Prostate gland (tissue), 2 donors: Measurements from ENCODE around the gene TCF4. TPM values are rescaled to one million over a fixed set of nuclear protein-coding genes. Genes with fewer than 3 reads are reported as not detected.

ENCODE experiments used
- DNase-seq: peaks from one replicate; pipeline ENCODE4 v3.0.0-alpha.2; 2019; ENCODE audit warnings: low spot score
- H3K27ac ChIP-seq, 2 donors: fragments of 200-600 bp; sonication (generic); 2 replicates each; pipeline ENCODE4 v1.5.1; 2017 to 2019
- H3K27me3 ChIP-seq: fragments of 200-600 bp; sonication (generic); replicated peaks from 2 replicates; pipeline ENCODE4 v1.5.1; 2019; ENCODE audit not compliant: insufficient read depth
- H3K36me3 ChIP-seq, 2 donors: fragments of 200-600 bp; sonication (generic); 1 replicate in 1 of 2; 2 replicates in 1 of 2; pipeline versions ENCODE4 v1.5.1 to v1.8.1; 2017 to 2019
- H3K4me1 ChIP-seq: fragments of 200-600 bp; sonication (generic); replicated peaks from 2 replicates; pipeline ENCODE4 v1.5.1; 2019
- H3K4me3 ChIP-seq, 2 donors: fragments of 200-600 bp; sonication (generic); 2 replicates each; pipeline ENCODE4 v1.5.1; 2017 to 2019
- H3K9me3 ChIP-seq: fragments of 200-600 bp; sonication (generic); 2 replicates; pipeline ENCODE4 v1.5.1; 2017
- POLR2A ChIP-seq: fragments of 450-650 bp; IDR thresholded peaks from one replicate; pipeline ENCODE4 v1.6.1; 2016; ENCODE audit warnings: antibody characterized with exemption, mild to moderate bottlenecking
- POLR2AphosphoS5 ChIP-seq: sonication (generic); formaldehyde crosslinking; IDR thresholded peaks from one replicate; pipeline ENCODE4 v1.6.1; 2017; ENCODE audit warnings: antibody characterized with exemption
- WGBS: methylation state at CpG from one replicate; pipeline ENCODE4 v1.1.5; 2018; 5-methylcytosine and 5-hydroxymethylcytosine counted together
- intact Hi-C: fragments of 100-400 bp; cut with DNase I; formaldehyde crosslinking; loops from one replicate; pipeline ENCODE4 v1.14.2; 2022
- total RNA-seq, 2 donors: library from RNA; depleted of rRNA; stranded (reverse); fragments of >200 nt; gene quantifications; one replicate each; pipeline ENCODE4 v1.1.0, GENCODE V29; 2016
- TF ChIP-seq, protein P1 (sequence below), 4 experiments: fragments of 200-600 bp in 2 of 4; fragments of 450-650 bp in 2 of 4; sonication (generic) in 2 of 4; IDR thresholded peaks; 1 replicate in 3 of 4; 2 replicates in 1 of 4; pipeline ENCODE4 v1.5.1; 2016 to 2019; ENCODE audit warnings: antibody characterized with exemption in 4 of 4, mild to moderate bottlenecking in 2 of 4, moderate library complexity in 2 of 4

TCF4 gene
- total RNA-seq, 2 donors from 2014 or later: 29.8 to 87.2 TPM

DNA sequence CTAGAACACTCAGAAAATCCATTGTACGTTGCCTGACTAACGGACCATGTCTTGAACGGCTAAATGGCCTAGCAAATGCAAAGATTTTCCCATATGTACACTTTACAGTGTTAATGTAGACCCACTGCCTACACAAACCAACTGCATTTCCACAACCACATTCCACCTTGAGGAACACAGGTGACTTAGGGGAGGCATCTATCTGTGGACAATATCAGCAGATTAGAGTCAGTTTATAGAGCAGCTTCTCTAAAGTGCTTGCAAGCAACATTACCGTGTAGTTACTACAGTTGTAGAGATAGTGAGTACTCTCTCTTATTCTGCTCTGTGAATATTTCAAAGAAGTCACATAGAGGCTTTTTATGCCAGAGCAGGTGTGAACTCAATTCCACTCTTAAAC lies 139.6 kb downstream of the TCF4 start:
- TF ChIP-seq, protein P1, sequence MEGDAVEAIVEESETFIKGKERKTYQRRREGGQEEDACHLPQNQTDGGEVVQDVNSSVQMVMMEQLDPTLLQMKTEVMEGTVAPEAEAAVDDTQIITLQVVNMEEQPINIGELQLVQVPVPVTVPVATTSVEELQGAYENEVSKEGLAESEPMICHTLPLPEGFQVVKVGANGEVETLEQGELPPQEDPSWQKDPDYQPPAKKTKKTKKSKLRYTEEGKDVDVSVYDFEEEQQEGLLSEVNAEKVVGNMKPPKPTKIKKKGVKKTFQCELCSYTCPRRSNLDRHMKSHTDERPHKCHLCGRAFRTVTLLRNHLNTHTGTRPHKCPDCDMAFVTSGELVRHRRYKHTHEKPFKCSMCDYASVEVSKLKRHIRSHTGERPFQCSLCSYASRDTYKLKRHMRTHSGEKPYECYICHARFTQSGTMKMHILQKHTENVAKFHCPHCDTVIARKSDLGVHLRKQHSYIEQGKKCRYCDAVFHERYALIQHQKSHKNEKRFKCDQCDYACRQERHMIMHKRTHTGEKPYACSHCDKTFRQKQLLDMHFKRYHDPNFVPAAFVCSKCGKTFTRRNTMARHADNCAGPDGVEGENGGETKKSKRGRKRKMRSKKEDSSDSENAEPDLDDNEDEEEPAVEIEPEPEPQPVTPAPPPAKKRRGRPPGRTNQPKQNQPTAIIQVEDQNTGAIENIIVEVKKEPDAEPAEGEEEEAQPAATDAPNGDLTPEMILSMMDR (IDR thresholded peaks at IDR 0.05): no peak
- TF ChIP-seq POLR2AphosphoS5 (no peak), POLR2A (no peak)
- Histone ChIP-seq H3K4me1 (no peaks in the 10 kb centered on the region), H3K9me3 (no peaks in the 10 kb centered on the region), H3K4me3 (no peak overlapping the region), H3K36me3 (no peaks in the 10 kb centered on the region), H3K27ac (no peak overlapping the region), H3K27me3 (no peaks in the 10 kb centered on the region)
- intact Hi-C loops: no loop called here
- WGBS: 79% methylated on average over 4 of the region's 4 CpGs
- DNase-seq: no peak

DNA sequence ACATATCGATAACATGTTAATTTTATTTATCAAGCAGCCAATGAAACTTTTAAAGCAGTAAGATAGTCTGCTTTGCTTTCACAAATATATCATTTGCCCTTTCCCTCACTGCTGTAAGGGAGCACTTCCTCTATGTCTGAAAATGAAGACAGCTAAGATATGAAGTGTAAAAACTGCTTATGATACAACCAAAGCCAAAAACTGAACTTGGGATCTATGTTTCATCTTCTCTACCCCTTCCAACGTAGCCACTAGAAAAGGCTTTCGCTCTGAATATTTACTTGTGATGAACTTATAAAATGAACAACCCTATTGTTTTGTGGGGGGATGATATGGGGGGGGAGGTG lies 140.3 kb downstream of the TCF4 start:
- intact Hi-C loops: no loop called here
- Histone ChIP-seq H3K27me3 (no peaks in the 10 kb centered on the region), H3K36me3 (no peaks in the 10 kb centered on the region), H3K9me3 (no peaks in the 10 kb centered on the region), H3K27ac (no peak overlapping the region), H3K4me1 (no peaks in the 10 kb centered on the region), H3K4me3 (no peak overlapping the region)
- TF ChIP-seq POLR2A: no peak
- TF ChIP-seq, protein P1 (IDR thresholded peaks at IDR 0.05): no peak
- TF ChIP-seq POLR2AphosphoS5: no peak
- no peak for DNase-seq
- WGBS: 95% methylated on average over 3 of the region's 3 CpGs

DNA sequence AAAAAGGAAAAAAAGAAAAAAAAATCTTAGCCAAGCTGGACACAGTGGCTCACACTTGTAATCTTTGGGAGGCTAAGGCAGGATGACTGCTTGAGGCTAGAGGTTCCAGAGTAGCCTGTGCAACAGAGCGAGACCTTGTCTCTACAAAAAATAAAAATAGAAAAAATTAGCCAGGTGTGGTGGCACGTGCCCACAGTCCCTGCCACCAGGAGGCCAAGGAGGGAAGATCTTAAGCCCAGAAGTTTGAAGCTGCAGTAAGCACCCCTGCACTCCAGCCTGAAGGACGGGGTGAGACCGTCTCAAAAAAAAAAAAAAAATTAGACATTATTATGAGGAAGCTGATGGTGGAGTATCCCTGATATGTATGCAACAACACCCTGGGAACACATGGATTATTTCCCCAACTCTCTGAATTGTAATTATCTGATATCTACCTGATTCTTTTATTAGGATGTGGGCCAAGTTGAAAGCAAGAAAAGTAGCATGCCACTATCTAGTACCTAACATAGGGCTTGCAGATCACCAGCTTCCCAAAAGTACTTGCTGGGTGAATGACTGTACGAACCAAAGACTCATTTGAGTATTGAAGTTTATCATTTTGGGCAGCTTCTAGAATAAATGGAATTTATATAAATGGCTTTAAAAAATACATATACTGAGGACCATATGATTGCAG lies 140.9 kb downstream of the TCF4 start:
- Histone ChIP-seq H3K9me3 (no peaks in the 10 kb centered on the region), H3K36me3 (no peaks in the 10 kb centered on the region), H3K27ac (no peak overlapping the region), H3K27me3 (no peaks in the 10 kb centered on the region), H3K4me1 (no peaks in the 10 kb centered on the region), H3K4me3 (no peak overlapping the region)
- intact Hi-C loops: no loop called here
- no peak for TF ChIP-seq POLR2AphosphoS5
- TF ChIP-seq POLR2A: no peak
- TF ChIP-seq, protein P1 (IDR thresholded peaks at IDR 0.05): no peak
- DNase-seq: no peak
- WGBS: 90% methylated on average over 5 of the region's 5 CpGs

DNA sequence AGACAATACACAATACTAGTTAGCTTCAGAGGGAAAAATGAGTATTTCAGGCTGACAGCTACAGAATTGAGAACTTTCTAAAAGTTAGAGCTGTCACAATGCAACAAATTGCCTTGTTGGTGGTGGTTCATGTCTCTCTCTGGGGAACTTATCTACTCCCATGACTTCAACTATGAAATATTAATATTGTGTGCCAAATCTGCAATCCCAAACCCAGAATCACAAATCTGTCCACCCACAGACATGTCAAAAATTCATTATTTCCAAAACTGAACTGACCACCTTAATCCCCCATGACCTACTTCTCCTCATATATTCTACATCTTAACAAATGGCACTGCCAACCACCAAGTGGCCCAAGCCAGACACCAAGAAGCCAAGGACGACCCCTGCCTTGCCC lies 143.5 kb downstream of the TCF4 start:
- H3K4me1 ChIP-seq: no peaks in the 10 kb centered on the region
- H3K27ac ChIP-seq: no peak overlapping the region
- no peaks in the 10 kb centered on the region for H3K27me3 ChIP-seq
- DNase-seq: no peak
- no peak for TF ChIP-seq POLR2AphosphoS5
- TF ChIP-seq POLR2A: no peak
- TF ChIP-seq, protein P1 (IDR thresholded peaks at IDR 0.05): no peak
- no peak overlapping the region for H3K4me3 ChIP-seq
- no peaks in the 10 kb centered on the region for H3K9me3 ChIP-seq
- no peaks in the 10 kb centered on the region for H3K36me3 ChIP-seq
- 94% methylated on average over 1 of the region's 1 CpG for WGBS
- intact Hi-C loops: no loop called here

DNA sequence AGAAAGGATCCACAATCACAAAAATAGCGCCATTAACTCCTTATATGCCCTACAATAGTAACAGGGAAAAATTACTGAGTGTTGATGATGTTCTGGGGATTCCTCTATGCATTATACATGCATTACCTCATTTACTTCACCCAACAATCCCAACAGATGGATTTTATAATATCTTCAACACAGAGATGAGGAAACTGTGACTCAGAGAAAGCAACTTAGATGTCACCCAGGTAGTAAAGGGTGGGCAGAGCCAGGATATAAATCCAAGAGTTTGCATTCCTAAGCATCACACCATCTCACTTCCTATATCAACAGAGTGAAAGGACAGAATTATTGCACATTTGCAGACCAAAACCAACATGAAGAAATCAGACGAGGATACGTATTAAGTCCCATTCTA lies 144.2 kb downstream of the TCF4 start:
- Histone ChIP-seq H3K27me3 (no peaks in the 10 kb centered on the region), H3K27ac (no peak overlapping the region), H3K4me1 (no peaks in the 10 kb centered on the region), H3K9me3 (no peaks in the 10 kb centered on the region), H3K4me3 (no peak overlapping the region), H3K36me3 (no peaks in the 10 kb centered on the region)
- no peak for DNase-seq
- intact Hi-C loops: no loop called here
- 92% methylated on average over 3 of the region's 3 CpGs for WGBS
- TF ChIP-seq POLR2A (no peak), POLR2AphosphoS5 (no peak)
- TF ChIP-seq, protein P1 (IDR thresholded peaks at IDR 0.05): no peak
